SJCRH30 (cell line): Measurements from ENCODE around the gene PERM1. TPM values are rescaled to one million over a fixed set of nuclear protein-coding genes. Genes with fewer than 3 reads are reported as not detected.
A peak's percentile ranks its signal among the peaks of the same experiment; 100 is the strongest.

ENCODE experiments used
- DNase-seq, 2 experiments: peaks; one replicate each; pipeline ENCODE4 v3.0.0-alpha.2; 2015 to 2020
- H3K27ac ChIP-seq: fragments of 250-450 bp; sonication (Bioruptor Pico); 2 replicates; pipeline ENCODE4 v1.5.1; 2020; ENCODE audit warnings: mild to moderate bottlenecking, moderate library complexity
- H3K27me3 ChIP-seq: fragments of 250-450 bp; sonication (Bioruptor Pico); 2 replicates; pipeline ENCODE4 v1.5.1; 2020; ENCODE audit warnings: mild to moderate bottlenecking, moderate library complexity
- H3K36me3 ChIP-seq: fragments of 250-450 bp; sonication (Bioruptor Pico); 2 replicates; pipeline ENCODE4 v1.5.1; 2020; ENCODE audit warnings: mild to moderate bottlenecking, moderate library complexity
- H3K4me1 ChIP-seq: fragments of 250-450 bp; sonication (Bioruptor Pico); 2 replicates; pipeline ENCODE4 v1.5.1; 2020; ENCODE audit warnings: mild to moderate bottlenecking, moderate library complexity
- H3K4me3 ChIP-seq: fragments of 250-450 bp; sonication (Bioruptor Pico); 2 replicates; pipeline ENCODE4 v1.5.1; 2020; ENCODE audit warnings: mild to moderate bottlenecking, moderate library complexity
- H3K9me3 ChIP-seq: fragments of 250-450 bp; sonication (Bioruptor Pico); replicated peaks from 2 replicates; pipeline ENCODE4 v1.5.1; 2020; ENCODE audit warnings: mild to moderate bottlenecking, moderate library complexity
- total RNA-seq: library from RNA; depleted of rRNA; stranded (reverse); fragments of >200 nt; shearing (Covaris generic); gene quantifications from 2 replicates; pipeline ENCODE4 v1.2.3, GENCODE V29; 2014

PERM1 gene
- total RNA-seq, 1 experiment from 2014 or later: not detected

DNA sequence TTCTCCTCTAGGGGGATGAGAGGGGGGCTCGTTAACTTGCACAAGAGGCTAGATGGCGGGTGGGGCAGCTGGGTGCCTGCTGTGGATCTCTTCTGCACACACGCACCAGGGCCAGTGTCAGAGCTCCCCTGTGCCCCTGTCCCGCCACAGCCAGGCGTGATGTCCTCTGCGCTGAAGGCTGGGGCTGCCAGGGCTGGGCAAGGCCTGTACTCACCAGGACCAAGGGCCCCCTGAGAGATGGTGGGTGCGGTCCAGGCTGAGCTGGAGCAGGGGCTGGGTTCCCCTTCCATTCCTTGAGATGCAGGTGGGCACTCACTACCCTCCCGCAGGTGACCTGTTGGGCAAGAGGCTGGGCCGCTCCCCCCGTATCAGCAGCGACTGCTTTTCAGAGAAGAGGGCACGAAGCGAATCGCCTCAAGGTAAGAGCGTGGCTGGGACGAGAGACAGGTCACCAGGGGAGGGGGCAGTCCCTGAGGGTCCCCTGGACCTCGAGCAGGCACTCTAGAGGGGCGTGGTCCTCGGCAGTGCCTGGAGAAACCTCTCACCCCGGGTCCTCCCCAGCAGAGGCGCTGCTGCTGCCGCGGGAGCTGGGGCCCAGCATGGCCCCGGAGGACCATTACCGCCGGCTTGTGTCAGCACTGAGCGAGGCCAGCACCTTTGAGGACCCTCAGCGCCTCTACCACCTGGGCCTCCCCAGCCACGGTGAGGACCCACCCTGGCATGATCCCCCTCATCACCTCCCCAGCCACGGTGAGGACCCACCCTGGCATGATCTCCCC lies 43.0 kb downstream of the PERM1 start:
- no peaks in the 10 kb centered on the region for H3K9me3 ChIP-seq
- no peak for DNase-seq
- H3K36me3 ChIP-seq: peaks cover 4% of the 10 kb centered on the region
- no peaks in the 10 kb centered on the region for H3K27me3 ChIP-seq
- H3K4me1 ChIP-seq: peaks cover 47% of the 10 kb centered on the region
- no peak overlapping the region; the same call in 1 of the 2 replicates for H3K27ac ChIP-seq
- no peak overlapping the region for H3K4me3 ChIP-seq

- DNase-seq: peak; percentile 52 to 55
- no peaks in the 10 kb centered on the region; the same call in 1 of the 2 replicates for H3K36me3 ChIP-seq
- H3K9me3 ChIP-seq: no peaks in the 10 kb centered on the region
- no peak overlapping the region for H3K4me3 ChIP-seq
- peaks cover 48% of the 10 kb centered on the region for H3K4me1 ChIP-seq
- H3K27me3 ChIP-seq: no peaks in the 10 kb centered on the region
- no peak overlapping the region for H3K27ac ChIP-seq
Observed at GRCh38 chr1:938088-938683, 43.7 kb downstream of the PERM1 start.

- Histone ChIP-seq H3K36me3 (no peaks in the 10 kb centered on the region), H3K9me3 (no peaks in the 10 kb centered on the region), H3K27me3 (no peaks in the 10 kb centered on the region), H3K4me3 (no peak overlapping the region), H3K27ac (no peak overlapping the region), H3K4me1 (peaks cover 55% of the 10 kb centered on the region)
- no peak for DNase-seq
Observed at GRCh38 chr1:937521-937920, 44.4 kb downstream of the PERM1 start.

DNA sequence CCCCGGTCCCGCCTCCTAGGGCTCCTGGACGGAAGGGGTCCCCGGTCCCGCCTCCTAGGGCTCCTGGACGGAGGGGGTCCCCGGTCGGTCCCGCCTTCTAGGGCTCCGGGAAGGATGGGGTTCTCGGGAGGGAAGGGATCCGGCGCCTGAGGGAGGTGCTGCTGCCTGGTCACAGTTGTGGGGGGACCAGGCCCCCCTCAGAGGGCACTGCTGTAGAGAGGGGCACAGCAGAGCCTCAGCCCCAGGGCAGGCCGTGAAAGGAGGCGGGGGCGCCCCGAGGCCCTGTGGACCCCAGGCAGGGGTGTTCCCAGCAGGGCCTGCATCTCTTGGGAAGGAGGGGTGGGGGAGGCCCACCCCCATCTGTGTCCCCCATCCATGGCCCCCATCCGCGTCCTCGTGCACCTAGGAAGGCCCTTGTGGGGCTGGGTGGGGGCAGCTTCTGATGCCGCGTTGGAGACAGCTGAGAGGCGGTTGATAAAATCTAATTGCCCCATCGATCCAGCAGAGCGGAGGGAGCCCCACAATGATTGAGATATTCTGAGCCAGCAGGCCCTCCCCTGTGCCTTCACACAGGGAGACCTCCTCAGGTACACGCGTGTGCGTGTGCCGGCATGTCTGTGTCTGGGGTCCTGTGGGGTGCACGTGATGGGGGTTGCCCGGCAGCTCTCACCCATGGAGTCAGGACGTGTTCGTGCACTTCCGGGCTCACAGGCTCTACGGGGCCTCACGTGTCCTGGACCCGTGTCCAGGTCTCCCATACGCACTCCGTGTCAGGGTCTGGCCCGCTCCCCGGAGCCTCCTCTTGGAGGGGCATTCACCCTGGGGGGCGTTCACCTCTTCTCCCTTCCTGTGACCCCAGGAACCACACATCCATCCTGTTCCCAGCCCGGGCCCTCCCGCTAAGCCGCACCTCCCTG lies 45.3 kb downstream of the PERM1 start:
- Histone ChIP-seq H3K27me3 (no peaks in the 10 kb centered on the region), H3K9me3 (no peaks in the 10 kb centered on the region), H3K4me1 (peaks cover 64% of the 10 kb centered on the region), H3K36me3 (no peaks in the 10 kb centered on the region), H3K27ac (peak overlapping the region; percentile 56), H3K4me3 (no peak overlapping the region)
- DNase-seq: no peak

DNA sequence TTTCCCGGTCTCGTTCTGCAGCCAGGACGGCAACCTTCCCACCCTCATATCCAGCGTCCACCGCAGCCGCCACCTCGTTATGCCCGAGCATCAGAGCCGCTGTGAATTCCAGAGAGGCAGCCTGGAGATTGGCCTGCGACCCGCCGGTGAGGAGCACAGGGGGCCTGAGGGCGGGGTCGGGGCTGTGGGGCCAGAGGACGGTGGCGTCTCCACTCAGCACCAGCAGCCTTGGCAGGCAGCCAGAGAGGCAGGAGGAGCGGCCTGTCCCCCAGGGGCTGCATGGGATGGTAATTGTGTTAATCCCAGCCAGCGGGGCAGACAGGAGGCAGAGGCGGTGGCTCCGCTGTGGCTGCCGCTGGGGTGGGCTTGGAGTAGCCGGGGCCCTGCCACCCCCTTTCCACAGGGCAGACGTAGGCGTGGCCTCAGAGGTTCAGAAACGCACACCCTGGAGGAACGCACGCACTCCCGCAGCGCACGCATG lies 46.1 kb downstream of the PERM1 start:
- no peaks in the 10 kb centered on the region for H3K27me3 ChIP-seq
- no peaks in the 10 kb centered on the region for H3K9me3 ChIP-seq
- peak overlapping the region; percentile 56 for H3K27ac ChIP-seq
- H3K4me1 ChIP-seq: peaks cover 70% of the 10 kb centered on the region
- peak overlapping the region; percentile 44 for H3K4me3 ChIP-seq
- no peaks in the 10 kb centered on the region for H3K36me3 ChIP-seq
- DNase-seq: peak; percentile 98 to 99

DNA sequence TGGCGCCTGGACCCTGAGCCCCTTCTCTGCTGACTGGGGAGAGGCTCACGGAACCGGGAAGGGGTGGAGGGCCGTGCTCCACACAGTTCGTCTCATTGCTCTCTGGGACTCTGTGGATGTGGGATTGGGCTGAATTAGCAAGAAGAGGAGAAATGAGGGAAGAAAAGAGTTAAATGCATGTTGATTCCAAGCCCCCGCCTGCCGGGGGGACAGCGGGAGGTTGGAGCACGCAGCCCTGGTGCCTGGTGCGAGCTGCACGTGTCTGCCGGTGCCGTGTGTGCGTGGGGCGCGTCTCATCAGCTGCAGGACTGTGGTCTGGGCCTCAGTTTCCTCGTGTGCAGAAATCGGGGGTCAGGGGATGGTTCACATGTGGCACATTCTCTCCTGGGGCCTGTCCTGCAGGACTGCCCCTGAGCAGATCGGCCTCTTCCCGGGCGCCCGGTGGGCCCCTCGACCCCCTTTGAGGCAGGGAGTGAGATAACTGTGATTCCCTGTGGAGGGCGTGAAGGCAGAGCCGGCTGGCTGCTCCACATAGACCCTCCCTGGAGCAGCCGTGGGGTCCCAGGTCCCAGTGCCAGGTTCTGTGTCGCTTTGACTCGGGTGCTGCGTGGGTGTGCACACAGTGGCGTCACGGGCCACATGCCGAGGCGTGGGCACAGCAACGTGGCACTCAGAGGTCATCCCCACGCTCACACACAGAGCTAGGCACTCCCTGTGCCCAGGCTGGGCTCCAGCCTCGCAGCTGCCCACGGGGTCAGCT lies 46.7 kb downstream of the PERM1 start:
- H3K9me3 ChIP-seq: no peaks in the 10 kb centered on the region
- H3K27me3 ChIP-seq: no peaks in the 10 kb centered on the region
- peak overlapping the region; percentile 56; the same call in 1 of the 2 replicates for H3K27ac ChIP-seq
- H3K4me1 ChIP-seq: peaks cover 75% of the 10 kb centered on the region
- peak overlapping the region; percentile 44 for H3K4me3 ChIP-seq
- peak in 1 of 2 experiments; percentile 36 for DNase-seq
- H3K36me3 ChIP-seq: no peaks in the 10 kb centered on the region; the same call in 1 of the 2 replicates

- no peak overlapping the region for H3K4me3 ChIP-seq
- DNase-seq: peak in 1 of 2 experiments; percentile 46
- H3K36me3 ChIP-seq: no peaks in the 10 kb centered on the region; the same call in 1 of the 2 replicates
- H3K27ac ChIP-seq: no peak overlapping the region
- H3K27me3 ChIP-seq: no peaks in the 10 kb centered on the region
- peaks cover 61% of the 10 kb centered on the region for H3K4me1 ChIP-seq
- no peaks in the 10 kb centered on the region for H3K9me3 ChIP-seq
Observed at GRCh38 chr1:933603-933940, 48.3 kb downstream of the PERM1 start.

DNA sequence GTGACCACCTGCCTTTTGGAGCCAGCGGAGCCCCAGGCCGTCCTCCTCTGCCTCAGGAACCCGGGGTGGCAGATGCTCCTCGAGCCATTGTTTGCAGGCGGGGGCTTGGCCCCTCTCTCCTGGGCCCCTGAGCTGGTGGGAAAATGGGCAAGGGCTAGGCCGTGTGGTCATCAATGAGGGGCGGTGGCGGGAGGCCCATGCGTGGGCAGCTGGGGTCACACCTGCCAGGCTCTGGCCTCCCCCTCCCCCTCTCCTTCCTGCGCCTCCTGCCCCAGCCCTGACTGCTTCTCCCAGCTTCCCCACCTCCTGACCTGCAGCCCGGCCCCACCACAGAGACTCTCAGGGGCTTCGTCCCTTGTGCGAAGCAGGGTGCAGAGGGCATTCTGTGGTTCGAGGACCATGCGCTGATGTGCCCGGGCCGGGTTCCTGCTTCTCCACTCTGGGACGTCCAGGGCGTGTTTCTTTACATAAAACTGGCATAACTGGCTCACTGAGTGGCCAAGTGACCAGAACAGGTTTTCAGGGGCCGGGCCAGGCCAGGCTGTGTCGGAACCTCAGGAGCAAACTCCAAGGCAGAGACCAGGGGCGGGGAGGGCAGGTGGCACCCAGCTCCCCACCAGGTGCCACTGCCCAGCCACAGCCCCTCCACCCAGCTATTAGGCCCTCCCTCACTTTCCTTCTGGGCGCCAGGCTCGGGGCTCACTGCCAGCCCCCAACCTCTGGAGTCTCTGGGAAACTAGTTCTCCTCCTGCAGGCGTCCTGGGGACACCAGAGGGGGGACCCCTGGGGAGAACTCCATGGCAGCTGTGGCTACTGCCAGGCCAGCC lies 48.9 kb downstream of the PERM1 start:
- Histone ChIP-seq H3K27ac (no peak overlapping the region), H3K9me3 (no peaks in the 10 kb centered on the region), H3K4me1 (peaks cover 55% of the 10 kb centered on the region), H3K27me3 (no peaks in the 10 kb centered on the region), H3K4me3 (no peak overlapping the region), H3K36me3 (no peaks in the 10 kb centered on the region; the same call in 1 of the 2 replicates)
- no peak for DNase-seq

- DNase-seq: no peak
- H3K4me1 ChIP-seq: peaks cover 51% of the 10 kb centered on the region
- H3K36me3 ChIP-seq: no peaks in the 10 kb centered on the region; the same call in 1 of the 2 replicates
- no peaks in the 10 kb centered on the region for H3K27me3 ChIP-seq
- H3K27ac ChIP-seq: no peak overlapping the region
- no peaks in the 10 kb centered on the region for H3K9me3 ChIP-seq
- H3K4me3 ChIP-seq: no peak overlapping the region
Observed at GRCh38 chr1:932173-932510, 49.8 kb downstream of the PERM1 start.

GRCh38 chr1:931380-932172 lies 50.3 kb downstream of the PERM1 start:
- H3K27me3 ChIP-seq: no peaks in the 10 kb centered on the region
- H3K36me3 ChIP-seq: no peaks in the 10 kb centered on the region; the same call in 1 of the 2 replicates
- peaks cover 45% of the 10 kb centered on the region for H3K4me1 ChIP-seq

DNA sequence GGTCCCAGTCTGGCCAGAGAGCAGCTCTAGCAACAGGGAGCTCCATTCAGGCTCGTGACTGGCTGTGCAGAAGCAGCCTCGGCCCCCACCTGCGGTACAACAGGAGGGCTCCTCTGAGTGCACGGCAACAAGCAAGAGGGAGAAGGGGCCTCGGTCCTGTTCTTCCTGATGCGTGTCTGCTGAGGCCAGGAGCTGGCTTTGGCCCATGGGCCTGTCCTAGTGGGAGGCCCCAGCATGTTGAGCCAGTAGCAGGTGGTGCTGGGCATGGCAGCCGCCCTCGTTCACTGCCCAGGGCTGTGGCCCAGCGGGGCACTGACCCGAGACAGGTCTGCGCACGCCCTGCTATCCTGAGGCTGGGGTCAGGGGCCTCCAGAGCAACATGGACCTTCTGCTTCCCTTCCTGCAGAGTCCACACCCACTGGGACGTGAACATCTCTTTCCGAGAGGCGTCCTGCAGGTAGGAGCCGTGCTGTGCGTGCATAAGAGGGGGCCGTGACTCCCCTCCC lies 51.2 kb downstream of the PERM1 start:
- Histone ChIP-seq H3K27me3 (no peaks in the 10 kb centered on the region), H3K9me3 (no peaks in the 10 kb centered on the region), H3K4me3 (no peak overlapping the region), H3K36me3 (no peaks in the 10 kb centered on the region; the same call in 1 of the 2 replicates), H3K27ac (no peak overlapping the region), H3K4me1 (peaks cover 41% of the 10 kb centered on the region)
- DNase-seq: no peak

More at GRCh38 chr1:931380-932172, 50.3 kb downstream of the PERM1 start:
- no peaks in the 10 kb centered on the region for H3K9me3 ChIP-seq
- no peak overlapping the region for H3K27ac ChIP-seq
- peak; percentile 51 to 56 for DNase-seq
- no peak overlapping the region for H3K4me3 ChIP-seq

- no peak overlapping the region for H3K4me3 ChIP-seq
- no peak for DNase-seq
- no peaks in the 10 kb centered on the region for H3K27me3 ChIP-seq
- H3K9me3 ChIP-seq: no peaks in the 10 kb centered on the region
- no peak overlapping the region for H3K27ac ChIP-seq
- H3K4me1 ChIP-seq: peaks cover 34% of the 10 kb centered on the region
- H3K36me3 ChIP-seq: no peaks in the 10 kb centered on the region; the same call in 1 of the 2 replicates
Observed at GRCh38 chr1:929712-930632, 51.9 kb downstream of the PERM1 start.
